ENCODE data around the gene C10orf62. TPM values are rescaled to one million over a fixed set of nuclear protein-coding genes. Genes with fewer than 3 reads are reported as not detected.

Gene C10orf62
- total and polyA plus RNA-seq, 8 donors: 0.12 to 1.9 (median 0.61) TPM

GRCh38 chr10:97583476-97583875 lies 6.0 kb upstream of the C10orf62 start:
- no peak for FAIRE-seq
- WGBS, 2 donors: 88 to 96% methylated on average over 13 of the region's 13 CpGs
- Histone ChIP-seq H3K4me1 (no peaks in the 10 kb centered on the region), H3K9me3 (no peaks in the 10 kb centered on the region), H3K4me3 (no peak overlapping the region), H3K36me3 (no peaks in the 10 kb centered on the region), H3K27ac (peak overlapping the region; percentile 74 to 83 (median 80)), H3K27me3 (no peaks in the 10 kb centered on the region)
- TF ChIP-seq, protein P1, sequence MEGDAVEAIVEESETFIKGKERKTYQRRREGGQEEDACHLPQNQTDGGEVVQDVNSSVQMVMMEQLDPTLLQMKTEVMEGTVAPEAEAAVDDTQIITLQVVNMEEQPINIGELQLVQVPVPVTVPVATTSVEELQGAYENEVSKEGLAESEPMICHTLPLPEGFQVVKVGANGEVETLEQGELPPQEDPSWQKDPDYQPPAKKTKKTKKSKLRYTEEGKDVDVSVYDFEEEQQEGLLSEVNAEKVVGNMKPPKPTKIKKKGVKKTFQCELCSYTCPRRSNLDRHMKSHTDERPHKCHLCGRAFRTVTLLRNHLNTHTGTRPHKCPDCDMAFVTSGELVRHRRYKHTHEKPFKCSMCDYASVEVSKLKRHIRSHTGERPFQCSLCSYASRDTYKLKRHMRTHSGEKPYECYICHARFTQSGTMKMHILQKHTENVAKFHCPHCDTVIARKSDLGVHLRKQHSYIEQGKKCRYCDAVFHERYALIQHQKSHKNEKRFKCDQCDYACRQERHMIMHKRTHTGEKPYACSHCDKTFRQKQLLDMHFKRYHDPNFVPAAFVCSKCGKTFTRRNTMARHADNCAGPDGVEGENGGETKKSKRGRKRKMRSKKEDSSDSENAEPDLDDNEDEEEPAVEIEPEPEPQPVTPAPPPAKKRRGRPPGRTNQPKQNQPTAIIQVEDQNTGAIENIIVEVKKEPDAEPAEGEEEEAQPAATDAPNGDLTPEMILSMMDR (IDR thresholded peaks at IDR 0.05): no peak
- no peak for ATAC-seq
- intact Hi-C loops (cut with DNase I): no loop called here
- no peak for DNase-seq

DNA sequence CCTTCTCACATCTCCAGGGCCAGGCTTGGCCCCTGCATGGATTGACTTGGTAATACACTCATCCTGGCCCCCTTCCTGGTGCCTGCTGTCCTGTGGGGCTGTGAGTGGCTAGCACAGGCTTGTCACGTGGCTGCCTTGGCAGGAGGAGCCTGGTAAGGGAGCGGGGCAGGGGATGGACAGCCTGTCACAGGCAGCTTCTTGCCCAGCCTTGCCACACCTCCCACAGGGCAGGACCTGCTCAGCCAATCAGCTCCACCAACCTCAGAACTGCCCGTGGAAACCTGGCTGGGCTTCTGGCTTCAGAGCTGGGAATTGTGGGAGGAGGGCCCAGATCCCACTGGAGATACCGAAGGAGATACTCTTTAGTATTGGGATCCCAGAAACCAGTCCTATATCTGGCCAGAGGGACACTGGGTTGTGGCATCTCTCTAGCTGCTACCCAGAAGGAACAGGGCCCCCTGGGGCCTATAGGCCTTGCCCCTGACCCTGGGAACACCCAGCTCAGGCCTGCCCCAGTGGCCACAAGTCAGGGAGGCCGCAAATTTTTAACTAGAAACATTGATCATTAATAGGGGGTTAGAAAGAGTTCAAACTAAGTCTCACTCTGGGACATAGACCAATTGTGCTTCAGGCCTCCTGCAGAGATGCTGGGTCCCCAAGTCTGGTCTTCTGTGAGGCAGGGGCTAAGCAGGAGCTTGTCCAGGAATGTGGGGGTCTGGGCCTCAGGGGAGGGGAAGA lies 5.3 kb upstream of the C10orf62 start, which contains the start of gene HOGA1:
TSS of gene HOGA1 (plus strand) at position 330 of the 738 bp plus-strand sequence. CDS start at position 645, 315 bp downstream.
- H3K4me1 ChIP-seq: no peaks in the 10 kb centered on the region
- peak within 1 kb of the TSS; percentile 74 to 83 (median 80) for H3K27ac ChIP-seq
- ATAC-seq (peak; percentile 90 to 95 (median 94)), DNase-seq (peak in 5 of 6 donors; percentile 64 to 88 (median 83)), FAIRE-seq (no peak)
- TF ChIP-seq, protein P1 (IDR thresholded peaks at IDR 0.05): no peak
- WGBS, 2 donors: 42 to 46% methylated on average over 5 of the region's 5 CpGs
- H3K4me3 ChIP-seq: peak within 1 kb of the TSS in 2 of 4 donors; percentile 5 to 17
- intact Hi-C loops (cut with DNase I): no loop called here
- no peaks in the 10 kb centered on the region for H3K36me3 ChIP-seq
- H3K9me3 ChIP-seq: no peaks in the 10 kb centered on the region
- no peaks in the 10 kb centered on the region for H3K27me3 ChIP-seq

- Histone ChIP-seq H3K9me3 (no peaks in the 10 kb centered on the region), H3K27ac (peak overlapping the region; percentile 74 to 83 (median 80)), H3K4me3 (peak overlapping the region in 2 of 4 donors; percentile 5 to 17), H3K4me1 (no peaks in the 10 kb centered on the region), H3K27me3 (no peaks in the 10 kb centered on the region), H3K36me3 (no peaks in the 10 kb centered on the region)
- TF ChIP-seq, protein P1 (IDR thresholded peaks at IDR 0.05): no peak
- intact Hi-C loops (cut with DNase I): no loop called here
- 45 to 52% methylated on average over 5 of the region's 5 CpGs for WGBS, 2 donors
- peak in 1 of 6 donors; percentile 29 for DNase-seq
- ATAC-seq: peak in 3 of 4 donors; percentile 29 to 43 (median 32)
- FAIRE-seq: no peak
Observed at GRCh38 chr10:97584798-97585438, 4.6 kb upstream of the C10orf62 start.

- H3K4me3 ChIP-seq: peak overlapping the region in 2 of 4 donors; percentile 5 to 17
- no peaks in the 10 kb centered on the region for H3K27me3 ChIP-seq
- no peak for DNase-seq
- H3K36me3 ChIP-seq: no peaks in the 10 kb centered on the region
- 70 to 73% methylated on average over 5 of the region's 5 CpGs for WGBS, 2 donors
- H3K4me1 ChIP-seq: no peaks in the 10 kb centered on the region
- no peak for FAIRE-seq
- peak overlapping the region; percentile 74 to 83 (median 80) for H3K27ac ChIP-seq
- no peaks in the 10 kb centered on the region for H3K9me3 ChIP-seq
- ATAC-seq: no peak
- TF ChIP-seq, protein P1 (IDR thresholded peaks at IDR 0.05): no peak
- intact Hi-C loops (cut with DNase I): no loop called here
Observed at GRCh38 chr10:97585439-97585811, 4.1 kb upstream of the C10orf62 start.

All from pancreas (tissue), 10 donors.